ENCODE data around the gene SURF6.

DNA sequence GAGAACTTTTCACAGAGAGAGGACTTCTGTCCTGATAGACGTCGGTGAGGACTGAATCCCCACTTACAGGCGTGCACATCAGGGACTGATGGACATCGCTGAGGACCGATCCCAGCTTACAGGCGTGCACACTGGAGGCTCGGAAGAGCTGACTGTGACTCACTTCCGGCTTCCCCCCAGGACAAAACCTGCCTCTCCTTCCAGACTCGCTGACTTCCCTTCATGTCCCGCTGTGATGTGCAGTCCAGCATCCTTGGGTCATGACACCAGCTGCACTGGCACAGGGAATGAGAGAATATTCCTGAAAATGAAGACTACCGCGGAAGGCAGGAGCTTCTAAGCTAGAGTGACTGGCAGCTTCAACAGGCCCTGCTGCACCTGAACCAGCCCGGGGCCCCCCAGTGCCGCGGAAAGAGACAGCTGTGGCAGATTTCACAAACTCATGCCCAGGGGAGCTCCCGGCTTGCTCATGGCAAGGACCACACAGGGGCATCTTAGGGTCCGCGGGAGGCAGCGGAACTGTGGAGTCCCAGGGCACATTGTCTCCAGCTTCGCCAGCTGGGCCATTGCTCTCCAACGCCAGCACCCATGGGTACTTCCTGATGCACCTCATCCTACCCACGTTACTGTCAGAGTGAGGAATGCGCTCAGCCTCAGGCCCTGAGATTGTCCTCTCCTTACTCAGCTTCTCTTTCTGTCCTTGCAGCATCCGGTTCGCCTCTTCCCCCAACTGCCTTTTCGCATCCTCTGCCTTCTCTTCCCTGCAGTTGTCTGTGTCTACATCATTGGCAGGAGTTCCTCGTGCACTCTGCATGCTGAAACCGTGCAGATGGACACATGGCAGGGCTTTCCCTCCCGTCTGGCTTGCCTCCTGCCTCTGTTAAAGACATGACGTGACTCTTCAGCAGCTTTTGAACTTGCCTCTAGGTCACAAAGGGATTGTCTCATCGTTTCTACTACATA lies 29.5 kb downstream of the SURF6 start:
- TF ChIP-seq, protein P1, sequence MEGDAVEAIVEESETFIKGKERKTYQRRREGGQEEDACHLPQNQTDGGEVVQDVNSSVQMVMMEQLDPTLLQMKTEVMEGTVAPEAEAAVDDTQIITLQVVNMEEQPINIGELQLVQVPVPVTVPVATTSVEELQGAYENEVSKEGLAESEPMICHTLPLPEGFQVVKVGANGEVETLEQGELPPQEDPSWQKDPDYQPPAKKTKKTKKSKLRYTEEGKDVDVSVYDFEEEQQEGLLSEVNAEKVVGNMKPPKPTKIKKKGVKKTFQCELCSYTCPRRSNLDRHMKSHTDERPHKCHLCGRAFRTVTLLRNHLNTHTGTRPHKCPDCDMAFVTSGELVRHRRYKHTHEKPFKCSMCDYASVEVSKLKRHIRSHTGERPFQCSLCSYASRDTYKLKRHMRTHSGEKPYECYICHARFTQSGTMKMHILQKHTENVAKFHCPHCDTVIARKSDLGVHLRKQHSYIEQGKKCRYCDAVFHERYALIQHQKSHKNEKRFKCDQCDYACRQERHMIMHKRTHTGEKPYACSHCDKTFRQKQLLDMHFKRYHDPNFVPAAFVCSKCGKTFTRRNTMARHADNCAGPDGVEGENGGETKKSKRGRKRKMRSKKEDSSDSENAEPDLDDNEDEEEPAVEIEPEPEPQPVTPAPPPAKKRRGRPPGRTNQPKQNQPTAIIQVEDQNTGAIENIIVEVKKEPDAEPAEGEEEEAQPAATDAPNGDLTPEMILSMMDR (IDR thresholded peaks at IDR 0.05): no peak
- no peak for TF ChIP-seq POLR2A (IDR thresholded peaks at IDR 0.05)

Data from esophagus squamous epithelium (tissue), 4 donors.